ENCODE measurements around the gene TOB1.

Gene TOB1

GRCh38 chr17:50834429-50835300 lies 31.5 kb downstream of the TOB1 start:
- in situ Hi-C loops (cut with HindIII; ENCODE audit: low sequenced_read_pairs): no loop called here

GRCh38 chr17:50833510-50834428 lies 32.4 kb downstream of the TOB1 start:
- in situ Hi-C loops (cut with HindIII; ENCODE audit: low sequenced_read_pairs): no loop called here

DNA sequence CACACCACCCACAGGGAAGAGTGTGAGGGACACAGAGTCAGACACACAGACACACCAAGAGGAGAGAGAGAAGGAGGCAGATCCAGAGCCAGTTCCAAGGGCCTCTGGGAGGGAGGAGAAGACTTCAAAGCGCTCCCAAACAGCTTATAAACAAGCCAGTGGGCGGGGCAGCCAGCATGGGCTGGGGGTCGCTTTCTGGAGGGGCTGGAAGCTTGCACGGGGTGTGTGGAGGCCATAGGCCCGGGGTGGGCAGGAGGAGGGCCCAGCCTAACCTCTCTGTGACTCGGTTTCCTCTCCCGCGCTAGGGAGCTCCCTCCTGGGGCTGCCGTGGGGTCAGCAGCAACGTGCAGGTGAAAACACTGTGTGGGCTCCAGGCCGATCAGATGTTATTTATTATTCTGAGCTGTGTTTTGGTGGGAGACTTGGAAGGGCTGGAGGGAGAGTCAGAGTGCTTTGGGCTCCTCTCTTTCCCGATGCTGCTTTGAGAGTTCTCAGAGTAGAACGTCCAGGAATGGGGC lies 33.2 kb downstream of the TOB1 start:
- in situ Hi-C loops (cut with HindIII; ENCODE audit: low sequenced_read_pairs): no loop called here

GRCh38 chr17:50832267-50832863 lies 33.8 kb downstream of the TOB1 start:
- in situ Hi-C loops (cut with HindIII; ENCODE audit: low sequenced_read_pairs): no loop called here

DNA sequence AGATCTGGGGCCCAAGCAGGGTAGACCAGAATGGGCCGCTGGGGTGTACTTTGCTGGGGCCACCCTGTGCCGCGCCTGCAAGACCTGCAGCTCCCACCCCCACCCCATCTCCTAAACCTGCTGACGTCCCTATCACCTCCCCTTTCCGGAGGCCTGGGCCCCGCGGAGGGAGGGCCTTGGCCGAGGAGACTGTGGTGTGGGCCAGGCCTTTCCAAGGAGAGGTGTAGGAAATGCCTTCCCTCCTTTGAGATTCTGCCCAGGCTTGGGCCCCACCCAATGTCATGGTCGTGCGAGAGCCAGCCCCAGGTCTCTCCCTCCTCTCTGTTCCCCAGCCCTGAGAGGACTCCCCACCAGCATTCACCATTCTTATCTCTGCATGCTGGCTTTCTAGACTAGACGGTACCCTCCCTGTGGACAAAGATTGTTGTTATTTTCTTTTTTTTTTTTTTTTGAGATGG lies 34.7 kb downstream of the TOB1 start:
- in situ Hi-C loops (cut with HindIII; ENCODE audit: low sequenced_read_pairs): no loop called here

DNA sequence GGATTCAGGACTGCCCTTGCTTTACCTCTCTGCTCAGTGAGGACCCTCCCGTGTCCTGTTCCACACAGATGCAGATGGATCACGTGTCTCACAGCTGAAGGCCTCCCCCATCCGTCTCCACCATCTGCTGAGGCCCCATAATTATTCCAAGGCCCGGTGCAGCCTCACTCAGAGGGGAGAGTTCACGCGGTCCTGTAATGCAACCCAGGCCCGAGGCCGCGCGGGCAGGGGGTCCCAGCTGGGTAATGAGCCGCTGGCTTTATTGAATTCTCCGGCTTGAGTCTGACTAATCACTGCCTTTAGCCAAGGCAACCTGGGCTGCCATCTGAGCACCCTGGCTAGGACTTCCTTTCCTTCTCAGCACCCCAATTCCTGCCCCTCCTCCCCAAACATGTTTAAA lies 35.2 kb downstream of the TOB1 start:
- in situ Hi-C loops (cut with HindIII; ENCODE audit: low sequenced_read_pairs): no loop called here

- in situ Hi-C loops (cut with HindIII; ENCODE audit: low sequenced_read_pairs): no loop called here
These were observed 35.8 kb downstream of the TOB1 start for GRCh38 chr17:50830352-50830751.

DNA sequence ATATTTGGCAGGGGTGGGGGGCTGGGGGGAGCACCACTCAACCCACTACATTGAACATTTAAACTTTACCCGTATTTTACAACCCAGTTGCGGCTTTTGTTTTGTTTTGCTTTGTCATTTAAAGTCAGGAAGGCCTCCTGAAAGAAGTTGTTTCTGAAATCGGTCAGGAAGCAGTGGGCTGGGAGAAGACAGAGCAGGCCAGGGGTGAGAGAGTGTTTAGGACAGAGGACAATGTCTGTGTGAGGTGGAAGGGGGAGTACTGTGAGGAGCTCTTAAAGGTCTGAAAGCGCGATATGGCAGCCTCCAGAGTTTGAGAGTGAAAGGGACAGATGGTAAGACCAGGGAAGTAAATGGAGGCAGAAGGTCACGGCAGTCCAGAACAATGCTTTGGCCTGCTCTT lies 36.8 kb downstream of the TOB1 start:
- in situ Hi-C loops (cut with HindIII; ENCODE audit: low sequenced_read_pairs): no loop called here

DNA sequence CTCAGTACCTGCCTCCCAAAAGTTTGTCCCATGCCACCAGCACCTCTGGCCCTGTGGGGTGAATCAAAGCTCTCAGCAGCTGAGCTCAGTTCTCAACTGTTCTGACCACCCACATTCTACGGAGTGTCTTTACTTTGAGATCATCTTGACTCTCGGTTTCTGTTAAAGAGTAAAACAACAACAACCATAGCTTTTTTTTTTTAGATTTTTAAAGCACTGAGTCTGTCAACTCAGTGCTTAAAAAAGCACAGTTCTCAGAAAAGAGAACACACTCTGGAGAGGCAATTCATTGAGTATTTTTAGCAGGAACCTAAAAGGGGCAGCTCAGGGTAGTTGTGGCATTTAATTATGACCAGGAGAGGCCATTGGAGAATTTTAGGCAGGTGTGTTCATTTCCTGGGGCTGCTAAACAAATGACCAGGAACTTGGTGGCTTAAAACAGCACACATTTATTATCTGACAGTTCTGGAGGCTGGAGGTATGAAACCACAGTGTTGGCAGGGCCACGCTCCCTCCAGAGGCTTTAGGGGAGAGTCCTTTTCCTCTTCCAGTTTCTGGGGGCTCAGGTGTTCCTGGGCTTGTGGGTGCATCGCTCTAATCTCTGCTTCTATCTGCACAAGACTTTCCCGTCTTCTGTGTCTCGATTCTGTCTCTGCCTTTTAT lies 37.5 kb downstream of the TOB1 start:
- in situ Hi-C loops (cut with HindIII; ENCODE audit: low sequenced_read_pairs): no loop called here

GRCh38 chr17:50825188-50825587 lies 41.0 kb downstream of the TOB1 start:
- in situ Hi-C loops (cut with HindIII; ENCODE audit: low sequenced_read_pairs): no loop called here

DNA sequence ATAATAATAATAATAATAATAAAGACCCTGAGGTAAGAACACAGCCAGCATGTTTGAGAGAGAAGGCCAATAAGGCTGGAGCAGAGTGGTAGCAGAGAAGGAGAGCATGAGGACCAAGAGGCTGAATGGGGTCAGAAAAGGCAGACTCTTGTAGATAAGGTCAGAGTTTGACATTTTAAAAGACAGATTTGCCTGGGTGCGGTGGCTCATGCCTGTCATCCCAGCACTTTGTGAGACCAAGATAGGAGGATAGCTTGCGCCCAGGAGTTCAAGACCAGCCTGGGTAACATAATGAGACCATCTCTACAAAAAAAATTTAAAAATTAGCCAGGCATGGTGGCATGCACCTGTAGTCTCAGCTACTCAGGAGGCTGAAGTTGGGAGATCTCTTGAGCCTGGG lies 41.7 kb downstream of the TOB1 start:
- in situ Hi-C loops (cut with HindIII; ENCODE audit: low sequenced_read_pairs): no loop called here

DNA sequence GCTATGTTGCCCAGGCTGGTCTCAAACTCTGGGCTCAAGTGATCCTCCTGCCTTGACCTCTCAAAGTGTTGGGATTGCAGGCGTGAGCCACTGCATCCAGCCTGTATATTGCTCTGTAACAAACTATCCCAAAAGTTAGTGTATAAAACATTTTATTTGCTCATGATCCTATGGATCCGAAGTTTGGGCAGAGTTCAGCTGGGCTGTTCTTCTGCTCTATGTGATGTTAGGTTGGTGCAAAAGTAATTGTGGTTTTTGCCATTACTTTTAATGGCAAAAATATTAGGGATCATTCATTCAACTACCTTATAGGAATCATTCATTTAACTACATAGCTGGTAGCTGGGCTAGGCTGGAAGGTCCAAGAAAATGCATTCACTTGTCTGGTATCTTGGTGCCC lies 43.6 kb downstream of the TOB1 start:
- in situ Hi-C loops (cut with HindIII; ENCODE audit: low sequenced_read_pairs): no loop called here

GRCh38 chr17:50820651-50821050 lies 45.5 kb downstream of the TOB1 start:
- in situ Hi-C loops (cut with HindIII; ENCODE audit: low sequenced_read_pairs): no loop called here

GRCh38 chr17:50818921-50819657 lies 47.1 kb downstream of the TOB1 start:
- in situ Hi-C loops (cut with HindIII; ENCODE audit: low sequenced_read_pairs): no loop called here

- in situ Hi-C loops (cut with HindIII; ENCODE audit: low sequenced_read_pairs): no loop called here
These were observed 47.9 kb downstream of the TOB1 start for GRCh38 chr17:50818261-50818660.

GRCh38 chr17:50817838-50818237 lies 48.3 kb downstream of the TOB1 start:
- in situ Hi-C loops (cut with HindIII; ENCODE audit: low sequenced_read_pairs): no loop called here

DNA sequence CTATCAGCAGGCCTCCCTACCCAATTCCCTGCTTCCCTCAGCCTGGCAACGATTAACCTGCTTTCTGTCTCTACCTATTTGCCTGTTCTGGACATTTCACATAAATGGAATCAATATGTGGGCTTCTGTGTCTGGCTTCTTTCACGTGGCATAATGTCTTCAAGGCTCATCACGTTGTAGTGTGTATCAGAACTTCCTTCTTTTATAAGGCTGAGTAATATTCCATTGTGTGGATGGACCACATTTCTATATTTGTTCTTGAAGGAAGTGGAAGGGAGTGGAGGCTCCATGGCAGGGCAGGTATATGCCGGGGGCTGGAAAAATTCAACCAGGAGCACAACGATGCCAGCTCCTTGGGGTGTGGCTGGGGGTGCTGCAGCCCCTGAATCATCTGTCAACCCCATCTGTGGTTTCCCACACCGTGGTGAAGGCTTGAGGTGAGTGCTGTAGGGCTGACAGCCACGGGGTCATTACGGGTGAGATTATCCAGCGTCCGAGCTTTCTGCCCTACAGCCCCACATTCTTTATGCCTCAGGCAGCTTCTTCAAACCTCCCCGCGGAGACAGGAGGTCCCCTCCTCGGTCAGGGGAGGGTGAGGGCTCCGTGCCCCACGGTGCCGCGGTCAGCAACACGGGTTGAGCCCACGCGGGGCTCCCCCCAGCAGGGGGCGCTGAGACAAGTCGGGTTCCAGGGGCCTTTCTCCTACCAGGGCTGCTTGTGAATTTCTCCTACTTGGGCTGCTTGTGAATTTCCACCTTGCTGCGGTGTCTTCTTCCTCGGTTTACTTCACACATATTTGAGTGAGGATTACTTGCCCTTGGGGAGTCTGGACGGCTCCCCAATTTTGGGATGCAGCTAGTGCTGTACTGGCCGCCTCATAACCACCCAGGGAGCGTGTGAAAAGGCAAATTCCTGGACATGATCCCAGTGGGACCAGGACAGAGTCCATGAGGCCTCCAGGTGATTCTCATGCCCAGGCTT lies 49.1 kb downstream of the TOB1 start:
- in situ Hi-C loops (cut with HindIII; ENCODE audit: low sequenced_read_pairs): no loop called here

DNA sequence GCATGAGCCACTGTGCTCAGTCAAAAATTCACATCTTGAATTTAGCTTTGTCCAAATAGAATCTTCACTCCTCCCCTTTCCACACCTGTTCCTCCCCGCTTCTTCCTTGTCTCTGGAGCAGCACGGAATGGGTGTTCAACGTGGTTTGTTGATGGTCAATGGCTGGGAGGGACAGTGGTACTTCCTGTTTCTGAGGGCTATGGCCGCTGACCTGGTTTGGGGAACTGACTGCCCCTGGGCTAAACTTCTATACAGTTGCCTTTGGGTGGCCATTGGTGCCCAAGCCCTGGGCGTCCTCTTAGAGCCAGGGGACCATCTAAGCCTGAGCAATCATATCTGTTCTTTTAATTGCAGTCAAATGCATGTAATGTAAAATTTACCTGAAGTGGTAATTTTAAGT lies 49.9 kb downstream of the TOB1 start:
- in situ Hi-C loops (cut with HindIII; ENCODE audit: low sequenced_read_pairs): no loop called here

GRCh38 chr17:50815400-50815799 lies 50.8 kb downstream of the TOB1 start:
- in situ Hi-C loops (cut with HindIII; ENCODE audit: low sequenced_read_pairs): no loop called here

All from endothelial cell of hepatic sinusoid (primary cell).